Heart left ventricle (tissue), 13 donors: ENCODE data around the gene DDX4.

Source experiments
- CTCF ChIP-seq, 12 donors: fragments of 200-600 bp; sonication (generic) in 4 of 12; IDR thresholded peaks; one replicate each; pipeline versions ENCODE4 v1.5.0 to v1.8.0; 2018 to 2022; ENCODE audit warnings: antibody characterized with exemption in 12 of 12, mild to moderate bottlenecking in 5 of 12
- POLR2A ChIP-seq, 2 donors: fragments of 450-650 bp; IDR thresholded peaks; one replicate each; pipeline ENCODE4 v1.6.1; 2017; ENCODE audit warnings: antibody characterized with exemption in 2 of 2, mild to moderate bottlenecking in 2 of 2, moderate library complexity in 2 of 2
- donor health status: ischemic (EF 13 %, LVEDD 7.1; RV severe dilation, severe dysfunction).
- donor health status: DM: no; HTN: yes; CAD: no.
- donor health status: DM: no; HTN: no; CAD: no.
- donor health status: ischemic (EF 25% LVEDD 6.9; RV normal size, moderate dysfunction).
- donor health status: ischemic (EF 25% LVEDD 5.7; RV mildly dilated, moderate dysfunction).
- donor health status: ischemic (EF 35%, LVEDD 5.7; RV mildly dilated, moderate dysfunction).
- donor health status: nonischemic (EF 11% LVEDD 7.7; RV severe dilation, severe dysfunction).
- donor health status: DM: yes; HTN: yes; CAD: no.
- donor health status: PGD.
- donor health status: ischemic (EF 29% LVEDD 5.4; RV normal size, mild dysfunction).
- donor health status: nonischemic (EF 23%, LVEDD 6.1; RV moderate dilation, normal function).

- TF ChIP-seq POLR2A (IDR thresholded peaks at IDR 0.05) (no peak), CTCF (IDR thresholded peaks at IDR 0.05) (peak in 1 of 12 donors; percentile 1)
These were observed 45.8 kb upstream of the DDX4 start for GRCh38 chr5:55692106-55692417.
